Naive thymus-derived CD8-positive, alpha-beta T cell (primary cell): Measurements from ENCODE around the gene CCDC90B. TPM values are rescaled to one million over a fixed set of nuclear protein-coding genes. Genes with fewer than 3 reads are reported as not detected.
A peak's percentile ranks its signal among the peaks of the same experiment; 100 is the strongest.
"Not testable (repeated sequence)": the region's sequence is repeated elsewhere in the genome, so short reads cannot be mapped to it uniquely, and the experiment has no call there.

Source experiments
- ATAC-seq, 2 donors: fragments of 150-1000 bp; cut with Tn5 transposase in 1 of 2; sonication (Bioruptor Pico), chemical (Tn5 transposase) in 1 of 2; 1 replicate in 1 of 2; 2 replicates in 1 of 2; pipeline ENCODE4 v1.10.0; 2021; ENCODE audit warnings: mild to moderate bottlenecking in 2 of 2, moderate library complexity in 2 of 2
- POLR2A ChIA-PET: fragments of 350-600 bp; sonication (Branson Sonifier 250); formaldehyde crosslinking; loops from one replicate; lab custom pipeline; 2021; ENCODE audit warnings: antibody characterized with exemption; lab: Charles Lee
- DNase-seq, 10 donors: peaks; one replicate each; pipeline versions ENCODE4 v3.0.0 to v3.0.0-alpha.2; 2020 to 2022
- H3K27ac Mint-ChIP-seq, 10 donors: one replicate each; pipeline ENCODE4 v1.8.0; 2020 to 2022; ENCODE audit warnings: mild to moderate bottlenecking in 10 of 10, mixed read lengths in 10 of 10, moderate library complexity in 4 of 10, inconsistent platforms in 1 of 10
- H3K27me3 Mint-ChIP-seq, 5 donors: one replicate each; pipeline ENCODE4 v1.8.0; 2021 to 2022; ENCODE audit warnings: mixed read lengths in 5 of 5
- H3K36me3 Mint-ChIP-seq, 3 donors: one replicate each; pipeline ENCODE4 v1.8.0; 2020 to 2022; ENCODE audit warnings: mixed read lengths in 3 of 3, mild to moderate bottlenecking in 2 of 3, inconsistent platforms in 1 of 3
- H3K4me1 Mint-ChIP-seq, 4 donors: one replicate each; pipeline ENCODE4 v1.8.0; 2021 to 2022; ENCODE audit warnings: mixed read lengths in 4 of 4
- H3K4me3 Mint-ChIP-seq, 10 donors: one replicate each; pipeline ENCODE4 v1.8.0; 2020 to 2022; ENCODE audit warnings: mild to moderate bottlenecking in 10 of 10, mixed read lengths in 10 of 10, moderate library complexity in 6 of 10, inconsistent platforms in 1 of 10
- H3K9me3 Mint-ChIP-seq, 9 donors: one replicate each; pipeline ENCODE4 v1.8.0; 2020 to 2022; ENCODE audit warnings: mixed read lengths in 9 of 9, mild to moderate bottlenecking in 3 of 9, inconsistent platforms in 1 of 9, moderate library complexity in 1 of 9
- polyA plus RNA-seq, 3 donors: library from polyadenylated mRNA; unstranded; fragments of 300-500 nt; fragmentation: Illumina TruSeq; gene quantifications; one replicate each; pipeline ENCODE4 v1.2.3, GENCODE V29; 2021
- total RNA-seq, 8 experiments: library from RNA in 2 of 8; stranded (reverse) in 2 of 8; gene quantifications; one replicate each; pipeline ENCODE4 v1.2.3 and lab custom pipeline; 2021 to 2026

CCDC90B gene
- total and polyA plus RNA-seq, 5 experiments from 2014 or later, result 31.9 to 54.7 (median 48.5) TPM

- H3K4me3 Mint-ChIP-seq, result no peak overlapping the region
- no peak overlapping the region for H3K27ac Mint-ChIP-seq
- DNase-seq, result no peak
- H3K27me3 Mint-ChIP-seq, result peaks cover 6 to 13% (median 9%) of the 10 kb centered on the region in 5 donors
- H3K9me3 Mint-ChIP-seq, result no peaks in the 10 kb centered on the region
- H3K36me3 Mint-ChIP-seq, result peaks cover 0 to 4% (median 0%) of the 10 kb centered on the region in 3 donors
- no peak for ATAC-seq
- POLR2A ChIA-PET, result no interaction called here
- H3K4me1 Mint-ChIP-seq, result no peaks in the 10 kb centered on the region
These were observed 24.6 kb upstream of the CCDC90B start for GRCh38 chr11:83310718-83311117.

- not testable (repeated sequence) for H3K4me1 Mint-ChIP-seq, DNase-seq, H3K9me3 Mint-ChIP-seq, H3K4me3 Mint-ChIP-seq, H3K27ac Mint-ChIP-seq, H3K36me3 Mint-ChIP-seq, ATAC-seq
- POLR2A ChIA-PET, result interaction anchor here (0.9 kb wide), 1 partner anchor 8 kb away, joined by 3 read pairs; no protein-coding TSS in a partner anchor
- H3K27me3 Mint-ChIP-seq, result peaks cover 6 to 13% (median 9%) of the 10 kb centered on the region in 5 donors
These were observed 22.4 kb upstream of the CCDC90B start for GRCh38 chr11:83308536-83308935.

- Mint-ChIP-seq H3K4me3 (no peak overlapping the region), H3K27me3 (peaks cover 3 to 8% (median 8%) of the 10 kb centered on the region in 5 donors), H3K9me3 (no peaks in the 10 kb centered on the region), H3K36me3 (peaks cover 0 to 4% (median 0%) of the 10 kb centered on the region in 3 donors), H3K4me1 (no peaks in the 10 kb centered on the region), H3K27ac (no peak overlapping the region)
- POLR2A ChIA-PET, result no interaction called here
- no peak for DNase-seq
- ATAC-seq, result no peak
These were observed 20.3 kb upstream of the CCDC90B start for GRCh38 chr11:83306200-83307080.

GRCh38 chr11:83303316-83303715 lies 17.1 kb upstream of the CCDC90B start:
- H3K9me3 Mint-ChIP-seq, result no peaks in the 10 kb centered on the region
- POLR2A ChIA-PET, result no interaction called here
- H3K27ac Mint-ChIP-seq, result peak overlapping the region in 1 of 10 donors; percentile 45
- DNase-seq (no peak), ATAC-seq (no peak)
- no peaks in the 10 kb centered on the region for H3K4me1 Mint-ChIP-seq
- peaks cover 2 to 20% (median 13%) of the 10 kb centered on the region in 5 donors for H3K27me3 Mint-ChIP-seq
- H3K4me3 Mint-ChIP-seq, result no peak overlapping the region
- no peaks in the 10 kb centered on the region for H3K36me3 Mint-ChIP-seq

- POLR2A ChIA-PET, result no interaction called here
- H3K27me3 Mint-ChIP-seq, result peaks cover 0 to 18% (median 8%) of the 10 kb centered on the region in 5 donors
- H3K9me3 Mint-ChIP-seq, result no peaks in the 10 kb centered on the region
- H3K4me1 Mint-ChIP-seq, result no peaks in the 10 kb centered on the region
- no peak for DNase-seq
- no peak overlapping the region for H3K4me3 Mint-ChIP-seq
- no peak for ATAC-seq
- H3K36me3 Mint-ChIP-seq, result no peaks in the 10 kb centered on the region
- no peak overlapping the region for H3K27ac Mint-ChIP-seq
These were observed 16.0 kb upstream of the CCDC90B start for GRCh38 chr11:83302151-83302550.

GRCh38 chr11:83299681-83300080 lies 13.5 kb upstream of the CCDC90B start:
- no peak for ATAC-seq
- Mint-ChIP-seq H3K4me3 (no peak overlapping the region), H3K9me3 (no peaks in the 10 kb centered on the region), H3K27ac (no peak overlapping the region), H3K4me1 (no peaks in the 10 kb centered on the region), H3K36me3 (no peaks in the 10 kb centered on the region), H3K27me3 (peaks cover 0 to 22% (median 8%) of the 10 kb centered on the region in 5 donors)
- POLR2A ChIA-PET, result interaction anchor here (1.0 kb wide), 1 partner anchor 9 kb away, joined by 3 read pairs; no protein-coding TSS in a partner anchor
- no peak for DNase-seq

- H3K4me3 Mint-ChIP-seq, result no peak overlapping the region
- H3K27me3 Mint-ChIP-seq, result peaks cover 1 to 25% (median 9%) of the 10 kb centered on the region in 5 donors
- ATAC-seq (no peak), DNase-seq (no peak)
- POLR2A ChIA-PET, result no interaction called here
- H3K27ac Mint-ChIP-seq, result no peak overlapping the region
- H3K4me1 Mint-ChIP-seq, result peaks cover 5 to 6% (median 5%) of the 10 kb centered on the region in 4 donors
- no peaks in the 10 kb centered on the region for H3K36me3 Mint-ChIP-seq
- no peaks in the 10 kb centered on the region for H3K9me3 Mint-ChIP-seq
These were observed 8.0 kb upstream of the CCDC90B start for GRCh38 chr11:83294208-83294607.

- H3K9me3 Mint-ChIP-seq, result no peaks in the 10 kb centered on the region
- no peaks in the 10 kb centered on the region for H3K36me3 Mint-ChIP-seq
- ATAC-seq, result no peak
- peaks cover 5 to 6% (median 5%) of the 10 kb centered on the region in 4 donors for H3K4me1 Mint-ChIP-seq
- no peak overlapping the region for H3K27ac Mint-ChIP-seq
- DNase-seq, result no peak
- POLR2A ChIA-PET, result no interaction called here
- H3K27me3 Mint-ChIP-seq, result peaks cover 1 to 17% (median 5%) of the 10 kb centered on the region in 5 donors
- no peak overlapping the region for H3K4me3 Mint-ChIP-seq
These were observed 7.2 kb upstream of the CCDC90B start for GRCh38 chr11:83293457-83293774.

GRCh38 chr11:83292709-83293456 lies 6.7 kb upstream of the CCDC90B start:
- peaks cover 5 to 6% (median 5%) of the 10 kb centered on the region in 4 donors for H3K4me1 Mint-ChIP-seq
- peaks cover 0 to 3% (median 0%) of the 10 kb centered on the region in 3 donors for H3K36me3 Mint-ChIP-seq
- DNase-seq, result peak in 5 of 10 donors; percentile 5 to 44 (median 24)
- peak overlapping the region; percentile 7 to 80 (median 63) for H3K4me3 Mint-ChIP-seq
- no peaks in the 10 kb centered on the region for H3K9me3 Mint-ChIP-seq
- POLR2A ChIA-PET, result interaction anchor here (1.3 kb wide), 1 partner anchor 393 kb away, joined by 5 read pairs; the partner anchor contains the start of gene PRCP
- H3K27ac Mint-ChIP-seq, result peak overlapping the region in 2 of 10 donors; percentile 83
- peaks cover 1 to 17% (median 5%) of the 10 kb centered on the region in 5 donors for H3K27me3 Mint-ChIP-seq
- ATAC-seq, result peak; percentile 72 to 84

GRCh38 chr11:83287631-83288030 lies 1.5 kb upstream of the CCDC90B start:
- H3K27ac Mint-ChIP-seq, result peak overlapping the region in 2 of 10 donors; percentile 47 to 99
- DNase-seq (no peak), ATAC-seq (no peak)
- POLR2A ChIA-PET, result interaction anchor here (0.9 to 2.0 kb wide), 2 partner anchors 131 to 428 kb away, joined by 3 to 22 read pairs; partner anchors contain the start of gene PCF11
- peaks cover 0 to 1% (median 0%) of the 10 kb centered on the region in 5 donors for H3K27me3 Mint-ChIP-seq
- H3K9me3 Mint-ChIP-seq, result peaks cover 0 to 8% (median 0%) of the 10 kb centered on the region in 9 donors
- H3K4me1 Mint-ChIP-seq, result peaks cover 12 to 39% (median 28%) of the 10 kb centered on the region in 4 donors
- peaks cover 0 to 14% (median 0%) of the 10 kb centered on the region in 3 donors for H3K36me3 Mint-ChIP-seq
- peak overlapping the region in 3 of 10 donors; percentile 31 to 48 (median 41) for H3K4me3 Mint-ChIP-seq

- Mint-ChIP-seq H3K27ac (peak overlapping the region; percentile 98 to 100 (median 100)), H3K36me3 (peaks cover 0 to 14% (median 9%) of the 10 kb centered on the region in 3 donors), H3K4me3 (peak overlapping the region; percentile 89 to 99 (median 98)), H3K9me3 (peaks cover 0 to 8% (median 0%) of the 10 kb centered on the region in 9 donors), H3K4me1 (peaks cover 20 to 56% (median 43%) of the 10 kb centered on the region in 4 donors), H3K27me3 (no peaks in the 10 kb centered on the region)
- ATAC-seq (peak; percentile 28 to 43), DNase-seq (no peak)
- POLR2A ChIA-PET, result interaction anchor here (0.6 to 2.0 kb wide), 12 partner anchors 10 to 549 kb away, joined by 3 to 22 read pairs (median 4); partner anchors contain the start of genes ANKRD42, DDIAS, PCF11 and PRCP
These were observed 906 bp downstream of the CCDC90B start for GRCh38 chr11:83285151-83285770.
